GM19397 (cell line): ENCODE data around the gene BABAM2.
"Not testable (repeated sequence)": the region's sequence is repeated elsewhere in the genome, so short reads cannot be mapped to it uniquely, and the experiment has no call there.

Experiments
- ATAC-seq: cut with Tn5 transposase; IDR thresholded peaks from one replicate; pipeline ENCODE4 v1.9.1; 2021; ENCODE audit warnings: mild to moderate bottlenecking, moderate library complexity; ENCODE audit not compliant: unreplicated experiment

Gene BABAM2

GRCh38 chr2:28101123-28101522 is 210.6 kb downstream of the BABAM2 start:
- no peak for ATAC-seq

- ATAC-seq, result no peak
Measured at GRCh38 chr2:28101892-28102291, 211.4 kb downstream of the BABAM2 start.

- ATAC-seq, result no peak
Measured at GRCh38 chr2:28102455-28102874, 211.9 kb downstream of the BABAM2 start.

GRCh38 chr2:28103611-28104010 is 213.1 kb downstream of the BABAM2 start:
- no peak for ATAC-seq

- ATAC-seq, result no peak
Measured at GRCh38 chr2:28108143-28108542, 217.6 kb downstream of the BABAM2 start.

GRCh38 chr2:28113771-28114170 is 223.2 kb downstream of the BABAM2 start:
- ATAC-seq, result not testable (repeated sequence)

GRCh38 chr2:28117104-28117596 is 226.6 kb downstream of the BABAM2 start:
- no peak for ATAC-seq

GRCh38 chr2:28119631-28120030 is 229.1 kb downstream of the BABAM2 start:
- ATAC-seq, result no peak

- ATAC-seq, result no peak
Measured at GRCh38 chr2:28128281-28128950, 237.9 kb downstream of the BABAM2 start.

- no peak for ATAC-seq
Measured at GRCh38 chr2:28129955-28130695, 239.6 kb downstream of the BABAM2 start.

- no peak for ATAC-seq
Measured at GRCh38 chr2:28133778-28134177, 243.2 kb downstream of the BABAM2 start.

GRCh38 chr2:28134262-28134812 is 243.8 kb downstream of the BABAM2 start:
- ATAC-seq, result no peak

- no peak for ATAC-seq
Measured at GRCh38 chr2:28134857-28135256, 244.3 kb downstream of the BABAM2 start.

- ATAC-seq, result no peak
Measured at GRCh38 chr2:28135324-28135723, 244.8 kb downstream of the BABAM2 start.

- no peak for ATAC-seq
Measured at GRCh38 chr2:28135799-28136198, 245.3 kb downstream of the BABAM2 start.

- no peak for ATAC-seq
Measured at GRCh38 chr2:28136556-28136955, 246.0 kb downstream of the BABAM2 start.

GRCh38 chr2:28137221-28137620 is 246.7 kb downstream of the BABAM2 start:
- ATAC-seq, result no peak

GRCh38 chr2:28142386-28142785 is 251.9 kb downstream of the BABAM2 start:
- no peak for ATAC-seq

- no peak for ATAC-seq
Measured at GRCh38 chr2:28148000-28148399, 257.5 kb downstream of the BABAM2 start.

- ATAC-seq, result no peak
Measured at GRCh38 chr2:28148566-28148965, 258.0 kb downstream of the BABAM2 start.

- no peak for ATAC-seq
Measured at GRCh38 chr2:28150236-28150915, 259.8 kb downstream of the BABAM2 start.
